Choroid plexus epithelial cell (primary cell): ENCODE measurements around the gene CTNNA2.

Source experiments
- DNase-seq: peaks from one replicate; pipeline ENCODE4 v3.0.0-alpha.2; 2010; ENCODE audit warnings: low read depth
- H3K4me3 ChIP-seq: 2 replicates; pipeline ENCODE4 v1.5.1; 2011; ENCODE audit warnings: low read depth, mild to moderate bottlenecking, control low read depth, low read length, moderate library complexity
- TF ChIP-seq, protein P1 (sequence below): conservative IDR thresholded peaks from 2 replicates; pipeline ENCODE4 v1.5.1; 2011; ENCODE audit warnings: low read depth, mild to moderate bottlenecking, control low read depth, inconsistent platforms, low read length, moderate library complexity

Gene CTNNA2

DNA sequence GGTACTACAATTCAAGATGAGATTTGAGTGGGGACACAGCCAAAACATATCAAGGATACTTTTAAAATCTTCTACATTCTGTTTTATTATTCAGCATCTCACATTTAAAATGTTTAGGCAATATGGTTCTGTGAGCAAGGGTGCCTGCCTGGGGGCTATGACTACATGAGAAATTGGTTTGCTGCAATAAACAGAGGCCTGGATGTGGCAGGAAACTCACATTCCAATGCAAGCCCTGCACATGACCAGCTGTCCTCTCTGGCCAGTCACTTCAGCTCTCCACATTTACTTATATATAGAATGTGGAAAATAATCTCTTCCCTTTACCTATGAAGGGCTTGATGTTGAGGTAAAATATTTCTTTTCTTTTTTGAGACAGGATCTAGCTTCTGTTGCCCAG, 598.3 kb downstream of the CTNNA2 start:
- no peak for DNase-seq
- TF ChIP-seq, protein P1, sequence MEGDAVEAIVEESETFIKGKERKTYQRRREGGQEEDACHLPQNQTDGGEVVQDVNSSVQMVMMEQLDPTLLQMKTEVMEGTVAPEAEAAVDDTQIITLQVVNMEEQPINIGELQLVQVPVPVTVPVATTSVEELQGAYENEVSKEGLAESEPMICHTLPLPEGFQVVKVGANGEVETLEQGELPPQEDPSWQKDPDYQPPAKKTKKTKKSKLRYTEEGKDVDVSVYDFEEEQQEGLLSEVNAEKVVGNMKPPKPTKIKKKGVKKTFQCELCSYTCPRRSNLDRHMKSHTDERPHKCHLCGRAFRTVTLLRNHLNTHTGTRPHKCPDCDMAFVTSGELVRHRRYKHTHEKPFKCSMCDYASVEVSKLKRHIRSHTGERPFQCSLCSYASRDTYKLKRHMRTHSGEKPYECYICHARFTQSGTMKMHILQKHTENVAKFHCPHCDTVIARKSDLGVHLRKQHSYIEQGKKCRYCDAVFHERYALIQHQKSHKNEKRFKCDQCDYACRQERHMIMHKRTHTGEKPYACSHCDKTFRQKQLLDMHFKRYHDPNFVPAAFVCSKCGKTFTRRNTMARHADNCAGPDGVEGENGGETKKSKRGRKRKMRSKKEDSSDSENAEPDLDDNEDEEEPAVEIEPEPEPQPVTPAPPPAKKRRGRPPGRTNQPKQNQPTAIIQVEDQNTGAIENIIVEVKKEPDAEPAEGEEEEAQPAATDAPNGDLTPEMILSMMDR = no peak

DNA sequence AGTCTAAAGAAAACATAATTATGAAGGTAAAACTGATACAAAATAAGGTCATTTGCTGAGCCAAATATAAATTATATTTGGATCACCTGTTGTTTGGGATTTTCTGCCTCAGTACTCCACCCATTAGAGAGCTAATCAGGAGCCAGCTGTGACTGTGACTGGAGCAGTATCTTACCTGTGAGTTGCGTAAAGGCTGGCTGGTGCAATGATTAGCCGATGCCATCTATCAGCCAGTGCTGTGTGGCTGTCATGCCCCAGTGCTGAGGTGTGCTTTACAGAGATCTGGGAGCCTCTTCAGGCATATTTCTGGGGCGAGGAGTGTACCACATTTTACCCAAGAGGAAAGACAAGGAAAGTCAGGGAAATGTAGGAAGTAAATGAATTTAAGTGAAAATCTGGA, 599.9 kb downstream of the CTNNA2 start:
- H3K4me3 ChIP-seq = no peak overlapping the region
- no peak for DNase-seq
- TF ChIP-seq, protein P1 = no peak

More for the DNA sequence above, 598.3 kb downstream of the CTNNA2 start:
- no peak overlapping the region for H3K4me3 ChIP-seq

DNA sequence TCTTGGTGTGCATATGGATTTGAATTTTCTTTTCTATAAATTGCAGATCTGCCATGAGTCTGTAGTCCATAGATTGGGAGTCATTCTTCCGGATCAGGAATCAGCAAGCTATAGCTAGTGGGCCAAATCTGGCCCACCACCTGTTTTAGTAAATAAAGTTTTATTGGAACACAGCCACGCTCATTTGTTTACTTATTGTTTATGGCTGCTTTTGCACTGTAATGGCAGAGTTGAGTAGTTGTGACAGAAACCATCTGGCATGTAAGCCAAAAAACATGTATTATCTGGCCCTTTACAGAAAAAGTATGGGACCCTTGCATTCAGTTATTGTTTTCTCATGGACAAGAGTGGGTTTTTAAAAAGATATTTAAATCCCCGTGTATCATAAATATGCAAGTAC, 600.5 kb downstream of the CTNNA2 start:
- TF ChIP-seq, protein P1 = no peak
- H3K4me3 ChIP-seq = no peak overlapping the region

DNA sequence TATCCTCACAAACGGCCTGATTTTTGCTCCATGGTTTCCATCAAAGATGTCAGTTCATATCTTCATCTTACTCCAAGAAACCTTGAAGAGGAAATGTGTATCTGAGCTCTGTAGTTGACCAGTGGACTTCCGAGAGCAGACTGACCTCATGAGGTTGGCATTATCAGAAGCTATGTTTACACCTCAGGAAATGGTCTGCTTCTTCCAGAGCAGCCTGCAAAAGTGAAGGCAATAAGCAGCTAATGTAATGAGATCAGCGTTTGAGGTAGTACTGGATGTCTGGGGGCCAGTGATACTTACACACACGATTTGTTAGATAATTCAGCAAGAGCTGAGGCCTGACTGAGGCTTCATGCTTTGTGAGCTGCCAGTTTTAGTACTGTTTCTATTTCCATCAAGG, 602.0 kb downstream of the CTNNA2 start:
- TF ChIP-seq, protein P1 = no peak
- no peak overlapping the region for H3K4me3 ChIP-seq

More for the DNA sequence above, 600.5 kb downstream of the CTNNA2 start:
- DNase-seq = no peak

DNA sequence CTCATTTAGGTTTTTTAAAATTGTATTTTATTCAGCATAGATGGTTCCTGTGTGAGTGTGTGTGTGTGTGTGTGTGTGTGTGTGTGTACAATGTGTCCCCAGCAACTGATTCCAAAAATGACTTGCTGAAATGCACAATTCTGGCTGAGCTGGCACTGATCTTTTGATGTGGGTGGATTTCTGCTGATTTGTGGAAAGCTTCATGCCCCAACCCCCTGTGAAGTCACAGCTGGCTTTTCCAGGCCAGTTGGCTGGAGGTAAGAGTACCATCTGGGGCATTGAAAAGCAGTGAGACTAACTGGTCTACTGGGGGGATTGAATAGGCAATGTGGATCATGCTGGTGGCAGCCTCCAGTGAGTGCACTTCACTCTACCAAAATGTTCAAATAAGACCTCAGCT, 604.5 kb downstream of the CTNNA2 start:
- DNase-seq = no peak
- TF ChIP-seq, protein P1 = no peak
- H3K4me3 ChIP-seq = no peak overlapping the region

More for the DNA sequence above, 602.0 kb downstream of the CTNNA2 start:
- DNase-seq = no peak

DNA sequence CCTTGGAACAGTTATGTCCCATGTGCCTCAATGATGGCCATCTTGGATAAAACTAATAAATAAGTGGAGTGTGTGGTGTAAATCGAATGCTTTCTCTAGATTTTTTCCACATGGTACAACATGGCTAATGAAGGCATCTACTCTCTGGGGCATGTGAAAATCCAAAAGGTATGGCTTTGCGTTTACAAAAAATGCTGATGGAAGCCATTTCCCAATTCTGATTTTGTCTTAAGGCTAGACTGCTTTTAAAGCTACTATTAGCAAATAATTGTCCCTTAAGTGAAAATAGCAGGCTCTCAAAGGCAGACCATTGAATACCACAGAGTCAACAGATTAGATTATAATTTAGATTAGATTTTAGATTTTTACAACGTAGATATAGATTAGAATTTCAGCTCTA, 608.0 kb downstream of the CTNNA2 start:
- H3K4me3 ChIP-seq = no peak overlapping the region
- TF ChIP-seq, protein P1 = no peak
- DNase-seq = no peak

DNA sequence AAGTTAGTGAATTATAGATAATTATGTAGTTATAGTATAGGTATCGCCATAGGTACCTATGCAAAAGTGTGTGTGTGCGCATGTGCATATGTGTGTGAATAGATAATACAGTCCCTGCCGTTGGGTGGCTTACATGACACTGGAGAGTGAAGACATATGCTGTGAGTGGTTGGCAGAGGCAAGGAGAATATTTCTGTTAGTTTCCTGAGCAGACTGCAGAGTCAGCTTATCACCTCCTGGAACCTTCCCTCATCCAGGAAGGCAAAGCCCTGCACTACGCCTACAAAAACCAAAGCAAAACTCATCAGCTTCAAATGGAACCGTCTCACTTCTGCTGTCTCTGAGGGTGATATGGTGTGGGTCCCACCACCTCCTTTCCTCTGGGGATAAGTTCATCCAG, 609.8 kb downstream of the CTNNA2 start:
- TF ChIP-seq, protein P1 = no peak
- H3K4me3 ChIP-seq = no peak overlapping the region
- DNase-seq = no peak
